GM13976 (cell line): ENCODE data around the gene CLEC16A.

Experiments used
- DNase-seq: peaks from one replicate; pipeline ENCODE4 v3.0.0; 2012; ENCODE audit warnings: low spot score
- in situ Hi-C: fragments of 300-500 bp; cut with MboI; formaldehyde crosslinking; loops from one replicate; pipeline ENCODE4 v1.12.0; 2022; ENCODE audit warnings: low sequenced_read_pairs, mixed read lengths, inconsistent platforms; ENCODE audit not compliant: unreplicated experiment
- TF ChIP-seq, protein P1 (sequence below): IDR thresholded peaks from 2 replicates; pipeline ENCODE4 v1.5.1; 2012; ENCODE audit warnings: borderline replicate concordance, mild to moderate bottlenecking; ENCODE audit not compliant: insufficient read depth; ENCODE audit errors: extremely low read depth, missing control alignments, control extremely low read depth

CLEC16A gene

GRCh38 chr16:11164482-11165270, 220.3 kb downstream of the CLEC16A start:
- TF ChIP-seq, protein P1, sequence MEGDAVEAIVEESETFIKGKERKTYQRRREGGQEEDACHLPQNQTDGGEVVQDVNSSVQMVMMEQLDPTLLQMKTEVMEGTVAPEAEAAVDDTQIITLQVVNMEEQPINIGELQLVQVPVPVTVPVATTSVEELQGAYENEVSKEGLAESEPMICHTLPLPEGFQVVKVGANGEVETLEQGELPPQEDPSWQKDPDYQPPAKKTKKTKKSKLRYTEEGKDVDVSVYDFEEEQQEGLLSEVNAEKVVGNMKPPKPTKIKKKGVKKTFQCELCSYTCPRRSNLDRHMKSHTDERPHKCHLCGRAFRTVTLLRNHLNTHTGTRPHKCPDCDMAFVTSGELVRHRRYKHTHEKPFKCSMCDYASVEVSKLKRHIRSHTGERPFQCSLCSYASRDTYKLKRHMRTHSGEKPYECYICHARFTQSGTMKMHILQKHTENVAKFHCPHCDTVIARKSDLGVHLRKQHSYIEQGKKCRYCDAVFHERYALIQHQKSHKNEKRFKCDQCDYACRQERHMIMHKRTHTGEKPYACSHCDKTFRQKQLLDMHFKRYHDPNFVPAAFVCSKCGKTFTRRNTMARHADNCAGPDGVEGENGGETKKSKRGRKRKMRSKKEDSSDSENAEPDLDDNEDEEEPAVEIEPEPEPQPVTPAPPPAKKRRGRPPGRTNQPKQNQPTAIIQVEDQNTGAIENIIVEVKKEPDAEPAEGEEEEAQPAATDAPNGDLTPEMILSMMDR = no peak
- in situ Hi-C loops = no loop called here
- DNase-seq = no peak

- no peak for DNase-seq
- TF ChIP-seq, protein P1 = no peak
- in situ Hi-C loops = no loop called here
Observed at GRCh38 chr16:11165349-11165748, 221.0 kb downstream of the CLEC16A start.

- TF ChIP-seq, protein P1 = no peak
- DNase-seq = no peak
- in situ Hi-C loops = no loop called here
Observed at GRCh38 chr16:11165894-11166665, 221.7 kb downstream of the CLEC16A start.

- no peak for DNase-seq
- TF ChIP-seq, protein P1 = no peak
- in situ Hi-C loops = no loop called here
Observed at GRCh38 chr16:11167581-11167980, 223.2 kb downstream of the CLEC16A start.

DNA sequence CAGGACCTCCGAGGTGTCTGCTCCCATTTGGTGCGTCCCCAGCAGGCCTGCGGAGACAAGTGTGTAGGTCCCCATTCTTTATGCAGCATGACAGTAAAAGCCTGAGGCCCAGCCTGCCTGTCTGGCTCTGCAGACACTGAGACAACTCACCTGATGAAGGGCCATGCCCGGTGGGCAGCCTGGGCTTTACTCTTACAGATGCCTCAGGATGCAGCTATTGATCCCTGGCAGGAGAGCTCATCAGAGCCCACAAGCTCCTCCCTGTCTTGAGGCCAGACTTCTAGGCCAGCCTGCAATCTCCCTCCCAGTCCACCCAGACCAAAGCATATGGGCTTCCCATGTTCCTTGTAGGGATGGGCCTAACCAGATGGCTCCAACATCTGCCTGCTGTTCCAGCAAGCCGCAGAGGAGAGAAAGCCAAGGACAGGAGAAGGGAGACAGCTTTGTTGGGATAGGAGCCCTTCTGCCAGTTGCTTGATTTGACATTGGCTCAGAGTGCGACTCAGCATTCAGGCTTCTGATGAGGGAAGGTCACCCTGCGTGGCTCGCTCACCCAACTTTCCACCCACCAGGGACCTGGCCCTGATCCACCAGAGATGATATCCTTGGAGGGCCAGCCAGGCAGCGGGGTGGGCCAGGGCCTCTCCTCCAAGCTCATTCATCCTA, 224.2 kb downstream of the CLEC16A start:
- TF ChIP-seq, protein P1 = no peak
- in situ Hi-C loops = no loop called here
- DNase-seq = no peak

DNA sequence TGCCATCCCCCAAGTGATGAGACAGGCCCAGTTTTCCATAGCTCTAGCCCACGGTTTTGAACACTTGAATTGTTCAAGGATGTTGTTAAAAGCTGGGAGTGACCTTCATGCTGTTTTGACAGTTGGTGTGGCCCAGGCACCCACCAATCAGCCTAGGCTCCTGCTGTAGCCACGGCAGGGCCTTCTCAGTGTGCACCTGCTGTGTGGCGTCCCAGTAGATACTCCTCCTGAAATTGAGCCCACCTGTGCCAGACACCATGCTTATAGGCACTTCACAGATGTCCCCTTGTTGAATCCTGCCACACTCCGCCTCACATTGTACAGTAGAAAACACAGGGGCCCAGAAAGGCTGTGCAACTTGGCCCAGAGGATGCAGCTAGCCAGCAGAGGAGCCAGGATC, 225.3 kb downstream of the CLEC16A start:
- in situ Hi-C loops = no loop called here
- no peak for DNase-seq

More for the DNA sequence above, 225.3 kb downstream of the CLEC16A start:
- TF ChIP-seq, protein P1 = no peak
